Stimulated activated CD8-positive, alpha-beta memory T cell treated with anti-CD3 and anti-CD28 coated beads, Interleukin-2, amount 100 ng/mL, for 1 hour (primary cell): ENCODE measurements around the gene NCAPH2.

Experiments
- DNase-seq, 2 donors: peaks; one replicate each; pipeline ENCODE4 v3.0.0-alpha.2; 2020; ENCODE audit warnings: low read depth in 2 of 2

The NCAPH2 gene

DNA sequence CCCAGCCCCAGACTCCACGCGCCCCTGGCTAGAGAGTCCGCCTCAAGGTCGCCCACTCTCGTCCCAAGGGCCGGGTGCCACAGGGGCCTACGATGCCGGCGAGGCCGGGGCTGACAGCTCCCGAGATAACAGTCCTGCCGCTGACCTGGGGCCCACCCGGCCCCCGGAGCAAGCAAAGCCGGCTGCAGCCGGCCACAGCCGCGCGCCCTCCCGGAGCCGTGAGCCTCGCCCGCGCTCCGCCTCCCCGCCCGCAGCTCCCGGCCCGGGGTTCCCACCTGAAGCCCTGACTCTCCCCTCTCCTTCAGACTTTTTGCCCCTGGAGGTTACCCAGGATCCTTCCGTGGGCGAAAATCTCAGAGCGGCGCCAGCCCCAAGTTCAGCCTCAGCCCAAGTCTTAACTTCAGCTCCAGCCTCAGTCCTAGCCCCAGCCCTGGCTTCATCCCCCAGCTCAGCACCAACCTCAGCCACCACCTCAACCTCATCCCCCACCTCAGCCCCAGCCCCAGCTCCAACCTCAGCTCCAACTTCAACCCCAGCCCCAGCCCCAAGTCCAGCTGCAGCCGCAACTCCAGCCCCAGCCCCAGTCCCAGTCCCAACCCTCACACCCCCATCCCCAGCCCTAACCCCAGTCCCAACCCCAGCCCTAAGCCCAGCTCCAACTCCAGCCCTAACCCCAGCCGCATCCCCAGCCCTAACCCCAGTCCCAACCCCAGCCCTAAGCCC lies 39.4 kb downstream of the NCAPH2 start:
- no peak for DNase-seq

- no peak for DNase-seq
These were observed 40.3 kb downstream of the NCAPH2 start for GRCh38 chr22:50548040-50548920.

- DNase-seq, result no peak
These were observed 41.1 kb downstream of the NCAPH2 start for GRCh38 chr22:50548921-50549790.

GRCh38 chr22:50550395-50550794 lies 42.4 kb downstream of the NCAPH2 start:
- DNase-seq, result no peak

GRCh38 chr22:50551160-50551752 lies 43.2 kb downstream of the NCAPH2 start:
- DNase-seq, result no peak

DNA sequence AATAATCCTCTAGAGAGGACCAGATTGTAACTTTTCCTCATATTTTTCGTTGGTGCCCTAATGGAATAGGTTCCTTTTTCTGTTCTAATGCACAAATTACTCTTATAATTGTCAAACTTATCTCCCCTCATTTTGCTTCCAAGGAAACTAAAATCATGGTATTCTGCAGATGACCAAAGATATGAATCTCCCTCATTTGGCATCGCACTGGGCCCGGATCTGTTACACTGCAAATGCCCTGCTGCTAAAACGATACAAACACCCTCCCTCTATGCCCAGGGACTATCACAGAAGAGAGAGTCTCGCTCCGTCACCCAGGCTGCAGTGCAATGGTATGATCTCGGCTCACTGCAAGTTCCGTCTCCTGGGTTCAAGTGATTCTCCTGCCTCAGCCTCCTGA lies 45.3 kb downstream of the NCAPH2 start:
- DNase-seq, result no peak

GRCh38 chr22:50556703-50557102 lies 48.7 kb downstream of the NCAPH2 start:
- DNase-seq, result no peak

DNA sequence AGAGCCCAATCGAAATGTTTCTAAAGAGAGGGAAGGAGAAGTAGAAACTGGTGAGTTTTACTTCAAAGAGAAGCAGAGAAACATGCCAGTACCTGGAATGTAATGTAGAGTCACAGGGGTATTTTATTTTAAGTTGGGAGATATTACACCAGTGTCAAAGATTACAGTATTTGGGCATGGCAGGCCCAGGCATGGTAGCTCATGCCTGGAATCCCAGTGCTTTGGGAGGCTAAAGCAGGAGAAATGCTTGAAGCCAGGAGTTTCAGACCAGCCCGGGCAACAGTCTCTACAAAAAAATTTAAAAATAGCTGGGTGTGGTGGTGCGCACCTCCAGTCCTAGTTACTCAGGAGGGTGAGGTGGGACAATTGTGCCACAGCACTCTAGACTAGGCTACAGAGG lies 52.0 kb downstream of the NCAPH2 start:
- no peak for DNase-seq

GRCh38 chr22:50561401-50562358 lies 53.7 kb downstream of the NCAPH2 start:
- no peak for DNase-seq

GRCh38 chr22:50562523-50563412 lies 54.7 kb downstream of the NCAPH2 start, which contains the start of gene SYCE3:
Gene SYCE3, minus strand, starts transcription at chr22:50562919. Its CDS starts 6,514 bp downstream, at chr22:50556405.
- peak; percentile 92 to 97 for DNase-seq

GRCh38 chr22:50563413-50564160 lies 55.6 kb downstream of the NCAPH2 start:
- no peak for DNase-seq

GRCh38 chr22:50564289-50564688 lies 56.3 kb downstream of the NCAPH2 start:
- DNase-seq, result no peak

GRCh38 chr22:50567721-50568252 lies 59.8 kb downstream of the NCAPH2 start:
- DNase-seq, result no peak

DNA sequence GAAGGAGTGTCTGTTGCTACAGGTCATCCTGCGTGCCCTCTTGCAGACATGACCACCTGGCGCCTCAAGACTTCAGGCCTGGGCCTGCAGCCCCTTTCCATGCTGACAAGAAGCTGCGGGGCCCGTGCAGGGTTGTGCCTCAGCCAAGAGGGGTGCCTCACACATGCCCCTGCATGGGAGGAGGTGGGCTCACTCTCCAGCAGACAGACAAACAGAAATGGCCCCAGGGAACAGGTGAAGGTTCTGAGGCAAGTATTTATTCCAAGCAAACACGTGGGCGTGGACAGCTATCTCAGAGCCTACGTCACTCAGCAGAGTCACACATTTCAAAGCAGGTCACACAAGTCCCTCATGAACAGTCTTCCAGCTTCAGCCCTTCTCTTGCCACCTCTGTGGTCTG lies 60.6 kb downstream of the NCAPH2 start:
- DNase-seq, result no peak

GRCh38 chr22:50569041-50569459 lies 61.0 kb downstream of the NCAPH2 start:
- no peak for DNase-seq

DNA sequence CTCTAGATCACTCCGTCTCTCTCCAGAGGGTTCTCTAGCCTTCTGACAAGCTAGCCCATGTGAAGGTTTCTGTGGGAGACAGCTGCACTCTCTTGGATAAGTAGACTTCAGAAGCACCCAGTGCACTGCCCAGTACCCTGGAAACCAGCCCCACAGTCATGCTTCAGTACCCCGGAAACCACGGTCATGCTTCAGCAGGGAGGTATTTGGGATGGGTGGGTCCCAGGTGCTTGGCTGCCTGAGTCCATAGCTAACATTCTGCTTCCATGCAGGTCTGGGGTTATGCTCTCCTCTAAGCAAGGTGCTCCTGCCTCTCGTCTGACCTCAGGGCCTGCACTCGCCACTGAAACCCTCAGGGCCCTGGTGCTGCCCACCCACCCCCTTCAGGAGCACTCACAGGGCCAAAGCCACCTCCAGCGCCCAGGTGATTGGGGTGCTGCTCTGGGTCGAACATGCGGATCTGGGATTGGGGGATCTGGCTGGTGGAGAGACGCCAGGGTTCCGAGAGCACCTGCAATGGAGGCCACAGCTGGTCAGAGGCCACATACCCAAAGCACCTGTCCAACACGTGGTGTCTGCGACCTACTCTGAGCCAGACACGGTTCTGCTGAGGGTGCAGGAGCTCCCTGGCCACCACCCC lies 62.0 kb downstream of the NCAPH2 start:
- no peak for DNase-seq

- DNase-seq, result no peak
These were observed 62.8 kb downstream of the NCAPH2 start for GRCh38 chr22:50570861-50571260.
